Measurements from ENCODE around the gene NRBF2. TPM values are rescaled to one million over a fixed set of nuclear protein-coding genes. Genes with fewer than 3 reads are reported as not detected.
A peak's percentile ranks its signal among the peaks of the same experiment; 100 is the strongest.

The NRBF2 gene
- total and polyA plus RNA-seq, 9 of the 15 experiments (the other 6 are each of a cell fraction or from before 2014, with no cell fraction given), result 20.8 to 52.1 (median 30.5) TPM

GRCh38 chr10:63114031-63114814 lies 18.9 kb upstream of the NRBF2 start (continued):
- TF ChIP-seq ATF4 (CRISPR knock-in tag; IDR thresholded peaks at IDR 0.05) (peak; percentile 93), ZNF311 (CRISPR knock-in tag; IDR thresholded peaks at IDR 0.05) (peak; percentile 76), KLF16 (IDR thresholded peaks at IDR 0.05) (no peak), JUND (IDR thresholded peaks at IDR 0.05; ENCODE audit: borderline replicate concordance, low read depth, low read length) (peak; percentile 88), JUND (tag; IDR thresholded peaks at IDR 0.05; ENCODE audit: borderline replicate concordance, low read depth, low read length) (peak; percentile 64; the same call in 2 of the 3 replicates), CEBPB (tag; IDR thresholded peaks at IDR 0.05) (peak; percentile 97), HDAC3 (IDR thresholded peaks at IDR 0.05; ENCODE audit: borderline replicate concordance, partially characterized antibody) (no peak), ZNF253 (CRISPR knock-in tag; conservative IDR thresholded peaks at IDR 0.05) (no peak), ETV1 (tag; conservative IDR thresholded peaks at IDR 0.05; ENCODE audit: low read depth) (0 out of 2 replicates have a peak, but pooled peaks have one; percentile 30), ATF7 (IDR thresholded peaks at IDR 0.05) (peak; percentile 89), POLR2H (tag; IDR thresholded peaks at IDR 0.05; ENCODE audit: low read depth) (peak; percentile 49; the same call in 1 of the 2 replicates), ZNF589 (CRISPR knock-in tag; IDR thresholded peaks at IDR 0.05; ENCODE audit: low read depth) (peak; percentile 94), CAMTA2 (CRISPR knock-in tag; conservative IDR thresholded peaks at IDR 0.05) (no peak), PYGO2 (tag; IDR thresholded peaks at IDR 0.05) (peak; percentile 54; the same call in 1 of the 2 replicates), ZNF318 (IDR thresholded peaks at IDR 0.05; ENCODE audit: borderline replicate concordance in 1 of 2, low read depth in 1 of 2) (peak in 1 of 2 experiments; percentile 46; a peak in 1 of 4 replicates), CEBPG (CRISPR knock-in tag; IDR thresholded peaks at IDR 0.05) (peak; percentile 97), CEBPG (tag; conservative IDR thresholded peaks at IDR 0.05 in 1 of 2, IDR thresholded peaks at IDR 0.05 in 1 of 2) (peak; percentile 100), FOXA3 (CRISPR knock-in tag; conservative IDR thresholded peaks at IDR 0.05 in 1 of 2, IDR thresholded peaks at IDR 0.05 in 1 of 2) (peak in 1 of 2 experiments; percentile 70; a peak in 2 of 4 replicates)
